Smooth muscle cell (in vitro differentiated cells): Measurements from ENCODE around the gene ALG10. TPM values are rescaled to one million over a fixed set of nuclear protein-coding genes. Genes with fewer than 3 reads are reported as not detected.

Source experiments
- DNase-seq: peaks from one replicate; lab custom pipeline; 2025; ENCODE audit not compliant: unreplicated experiment; lab: John Stamatoyannopoulos, UW
- H2AFZ ChIP-seq: fragments of 200-600 bp; sonication (generic); 2 replicates; pipeline ENCODE4 v1.6.0; 2016; ENCODE audit warnings: antibody characterized with exemption, low read depth, mild to moderate bottlenecking
- H3F3A ChIP-seq: fragments of 200-600 bp; sonication (generic); 2 replicates; pipeline ENCODE4 v1.6.0; 2017; ENCODE audit warnings: antibody characterized with exemption, low read depth
- H3K27ac ChIP-seq: fragments of 200-600 bp; sonication (generic); 2 replicates; pipeline ENCODE4 v1.5.1; 2016; ENCODE audit warnings: low read depth, mild to moderate bottlenecking
- H3K27me3 ChIP-seq: fragments of 200-600 bp; sonication (generic); 2 replicates; pipeline ENCODE4 v1.6.1; 2016; ENCODE audit warnings: low read depth, mild to moderate bottlenecking
- H3K36me3 ChIP-seq: fragments of 200-600 bp; sonication (generic); 2 replicates; pipeline ENCODE4 v1.5.1; 2016; ENCODE audit warnings: low read depth
- H3K4me1 ChIP-seq: fragments of 200-600 bp; sonication (generic); 2 replicates; pipeline ENCODE4 v1.5.1; 2016; ENCODE audit warnings: low read depth
- H3K4me2 ChIP-seq: fragments of 200-600 bp; sonication (generic); 2 replicates; pipeline ENCODE4 v1.6.0; 2016; ENCODE audit warnings: mild to moderate bottlenecking
- H3K4me3 ChIP-seq: fragments of 200-600 bp; sonication (generic); 2 replicates; pipeline ENCODE4 v1.5.1; 2016; ENCODE audit warnings: mild to moderate bottlenecking
- H3K79me2 ChIP-seq: fragments of 200-600 bp; sonication (generic); 2 replicates; pipeline ENCODE4 v1.6.0; 2016; ENCODE audit warnings: low read depth, mild to moderate bottlenecking
- H3K9ac ChIP-seq: fragments of 200-600 bp; sonication (generic); 2 replicates; pipeline ENCODE4 v1.6.0; 2016; ENCODE audit warnings: low read depth
- H3K9me3 ChIP-seq: fragments of 200-600 bp; sonication (generic); replicated peaks from 2 replicates; pipeline ENCODE4 v1.5.1; 2016; ENCODE audit warnings: low read depth
- H4K20me1 ChIP-seq: fragments of 200-600 bp; sonication (generic); 2 replicates; pipeline ENCODE4 v1.6.0; 2016; ENCODE audit warnings: low read depth
- CTCF ChIP-seq: fragments of 200-600 bp; sonication (generic); IDR thresholded peaks from 2 replicates; pipeline ENCODE4 v1.5.1; 2017; ENCODE audit warnings: borderline replicate concordance, mild to moderate bottlenecking, antibody characterized with exemption; ENCODE audit not compliant: insufficient read depth, poor library complexity, severe bottlenecking
- WGBS: methylation state at CpG from one replicate; pipeline ENCODE4 v1.1.7; 2016; ENCODE audit warnings: low lambda C conversion rate; 5-methylcytosine and 5-hydroxymethylcytosine counted together
- polyA plus RNA-seq: library from polyadenylated mRNA; unstranded; fragments of >200 nt; fragmentation: Nextera tagmentation; extraction: Ambion mirVana; gene quantifications from 2 replicates; pipeline ENCODE4 v1.2.1, GENCODE V29; 2016
- small RNA-seq: library from RNA; depleted of rRNA; stranded (forward); fragments of <200 nt; gene quantifications from one replicate; pipeline ENCODE3, GENCODE V24; 2014
- total RNA-seq: library from RNA; depleted of rRNA; stranded (reverse); fragments of >200 nt; gene quantifications from 2 replicates; pipeline ENCODE4 v1.2.3, GENCODE V29; 2014

Gene ALG10
- total and polyA plus RNA-seq, 2 experiments from 2014 or later, result 0.51 to 10.9 TPM

GRCh38 chr12:34054938-34055337 lies 32.6 kb downstream of the ALG10 start:
- Histone ChIP-seq H3K4me2 (no peak overlapping the region), H3K36me3 (no peaks in the 10 kb centered on the region), H4K20me1 (no peaks in the 10 kb centered on the region), H3K9ac (no peak overlapping the region), H3K4me3 (no peak overlapping the region), H3K9me3 (no peaks in the 10 kb centered on the region), H3K79me2 (no peaks in the 10 kb centered on the region), H3K4me1 (no peaks in the 10 kb centered on the region), H3K27ac (no peak overlapping the region), H2AFZ (no peak overlapping the region), H3K27me3 (no peaks in the 10 kb centered on the region), H3F3A (no peaks in the 10 kb centered on the region)
- no peak for DNase-seq
- WGBS, result 45% methylated on average over 1 of the region's 1 CpG
- no peak for TF ChIP-seq CTCF

Small RNAs within 50 kb of the gene (small RNA-seq; reads per million reads assigned to genes)
- not detected for gene RF00019
